ENCODE results near the gene RIMBP3B. TPM values are rescaled to one million over a fixed set of nuclear protein-coding genes. Genes with fewer than 3 reads are reported as not detected.
"Not testable (repeated sequence)": the region's sequence is repeated elsewhere in the genome, so short reads cannot be mapped to it uniquely, and the experiment has no call there.

The RIMBP3B gene
- total RNA-seq, 1 experiment from 2014 or later = not detected

GRCh38 chr22:21375880-21376279 lies 7.7 kb upstream of the RIMBP3B start:
- CTCF ChIA-PET; H3K27me3 Mint-ChIP-seq (ENCODE audit: insufficient read depth, unreplicated experiment); H3K9me3 Mint-ChIP-seq (ENCODE audit: unreplicated experiment); H3K4me3 Mint-ChIP-seq (ENCODE audit: unreplicated experiment); H3K27ac Mint-ChIP-seq (ENCODE audit: low read depth, unreplicated experiment); H3K4me1 Mint-ChIP-seq (ENCODE audit: insufficient read depth, unreplicated experiment); POLR2A ChIA-PET; BruUV-seq (replicated peaks); H3K36me3 Mint-ChIP-seq (ENCODE audit: insufficient read depth, unreplicated experiment); DNase-seq (ENCODE audit: unreplicated experiment); intact Hi-C loops (cut with micrococcal nuclease): not testable (repeated sequence)

GRCh38 chr22:21384468-21385357 lies 1.2 kb downstream of the RIMBP3B start:
- CTCF ChIA-PET; H3K4me1 Mint-ChIP-seq (ENCODE audit: insufficient read depth, unreplicated experiment); H3K36me3 Mint-ChIP-seq (ENCODE audit: insufficient read depth, unreplicated experiment); H3K9me3 Mint-ChIP-seq (ENCODE audit: unreplicated experiment); DNase-seq (ENCODE audit: unreplicated experiment); POLR2A ChIA-PET; BruUV-seq (replicated peaks); intact Hi-C loops (cut with micrococcal nuclease); H3K4me3 Mint-ChIP-seq (ENCODE audit: unreplicated experiment); H3K27me3 Mint-ChIP-seq (ENCODE audit: insufficient read depth, unreplicated experiment); H3K27ac Mint-ChIP-seq (ENCODE audit: low read depth, unreplicated experiment): not testable (repeated sequence)

GRCh38 chr22:21389480-21389879 lies 5.9 kb downstream of the RIMBP3B start:
- BruUV-seq (replicated peaks); intact Hi-C loops (cut with micrococcal nuclease); H3K4me1 Mint-ChIP-seq (ENCODE audit: insufficient read depth, unreplicated experiment); DNase-seq (ENCODE audit: unreplicated experiment); H3K9me3 Mint-ChIP-seq (ENCODE audit: unreplicated experiment); H3K4me3 Mint-ChIP-seq (ENCODE audit: unreplicated experiment); CTCF ChIA-PET; POLR2A ChIA-PET; H3K27me3 Mint-ChIP-seq (ENCODE audit: insufficient read depth, unreplicated experiment); H3K36me3 Mint-ChIP-seq (ENCODE audit: insufficient read depth, unreplicated experiment); H3K27ac Mint-ChIP-seq (ENCODE audit: low read depth, unreplicated experiment): not testable (repeated sequence)

GRCh38 chr22:21390013-21390412 lies 6.5 kb downstream of the RIMBP3B start:
- DNase-seq (ENCODE audit: unreplicated experiment); POLR2A ChIA-PET; H3K9me3 Mint-ChIP-seq (ENCODE audit: unreplicated experiment); H3K27me3 Mint-ChIP-seq (ENCODE audit: insufficient read depth, unreplicated experiment); H3K4me3 Mint-ChIP-seq (ENCODE audit: unreplicated experiment); CTCF ChIA-PET; H3K27ac Mint-ChIP-seq (ENCODE audit: low read depth, unreplicated experiment); H3K36me3 Mint-ChIP-seq (ENCODE audit: insufficient read depth, unreplicated experiment); intact Hi-C loops (cut with micrococcal nuclease); H3K4me1 Mint-ChIP-seq (ENCODE audit: insufficient read depth, unreplicated experiment); BruUV-seq (replicated peaks): not testable (repeated sequence)

- BruUV-seq (replicated peaks); H3K36me3 Mint-ChIP-seq (ENCODE audit: insufficient read depth, unreplicated experiment); CTCF ChIA-PET; H3K4me1 Mint-ChIP-seq (ENCODE audit: insufficient read depth, unreplicated experiment); POLR2A ChIA-PET; intact Hi-C loops (cut with micrococcal nuclease); H3K27me3 Mint-ChIP-seq (ENCODE audit: insufficient read depth, unreplicated experiment); H3K27ac Mint-ChIP-seq (ENCODE audit: low read depth, unreplicated experiment); DNase-seq (ENCODE audit: unreplicated experiment); H3K4me3 Mint-ChIP-seq (ENCODE audit: unreplicated experiment); H3K9me3 Mint-ChIP-seq (ENCODE audit: unreplicated experiment): not testable (repeated sequence)
These were observed 11.1 kb downstream of the RIMBP3B start for GRCh38 chr22:21394613-21395012.

GRCh38 chr22:21401197-21401969 lies 17.8 kb downstream of the RIMBP3B start:
- H3K9me3 Mint-ChIP-seq (ENCODE audit: unreplicated experiment); H3K27ac Mint-ChIP-seq (ENCODE audit: low read depth, unreplicated experiment); H3K4me1 Mint-ChIP-seq (ENCODE audit: insufficient read depth, unreplicated experiment); H3K36me3 Mint-ChIP-seq (ENCODE audit: insufficient read depth, unreplicated experiment); H3K27me3 Mint-ChIP-seq (ENCODE audit: insufficient read depth, unreplicated experiment); BruUV-seq (replicated peaks); H3K4me3 Mint-ChIP-seq (ENCODE audit: unreplicated experiment); CTCF ChIA-PET; DNase-seq (ENCODE audit: unreplicated experiment); POLR2A ChIA-PET; intact Hi-C loops (cut with micrococcal nuclease): not testable (repeated sequence)

- DNase-seq (ENCODE audit: unreplicated experiment); H3K27ac Mint-ChIP-seq (ENCODE audit: low read depth, unreplicated experiment); intact Hi-C loops (cut with micrococcal nuclease); H3K9me3 Mint-ChIP-seq (ENCODE audit: unreplicated experiment); H3K36me3 Mint-ChIP-seq (ENCODE audit: insufficient read depth, unreplicated experiment); CTCF ChIA-PET; H3K4me1 Mint-ChIP-seq (ENCODE audit: insufficient read depth, unreplicated experiment); H3K4me3 Mint-ChIP-seq (ENCODE audit: unreplicated experiment); BruUV-seq (replicated peaks); POLR2A ChIA-PET; H3K27me3 Mint-ChIP-seq (ENCODE audit: insufficient read depth, unreplicated experiment): not testable (repeated sequence)
These were observed 19.3 kb downstream of the RIMBP3B start for GRCh38 chr22:21402763-21403314.

- BruUV-seq (replicated peaks); intact Hi-C loops (cut with micrococcal nuclease): not testable (repeated sequence)
These were observed 23.6 kb downstream of the RIMBP3B start for GRCh38 chr22:21407139-21407538.

GRCh38 chr22:21407792-21408191 lies 24.2 kb downstream of the RIMBP3B start:
- H3K36me3 Mint-ChIP-seq (ENCODE audit: insufficient read depth, unreplicated experiment); H3K4me1 Mint-ChIP-seq (ENCODE audit: insufficient read depth, unreplicated experiment); H3K27ac Mint-ChIP-seq (ENCODE audit: low read depth, unreplicated experiment); DNase-seq (ENCODE audit: unreplicated experiment); intact Hi-C loops (cut with micrococcal nuclease); H3K9me3 Mint-ChIP-seq (ENCODE audit: unreplicated experiment); H3K27me3 Mint-ChIP-seq (ENCODE audit: insufficient read depth, unreplicated experiment); CTCF ChIA-PET; BruUV-seq (replicated peaks); H3K4me3 Mint-ChIP-seq (ENCODE audit: unreplicated experiment); POLR2A ChIA-PET: not testable (repeated sequence)

More at GRCh38 chr22:21407139-21407538, 23.6 kb downstream of the RIMBP3B start:
- H3K4me1 Mint-ChIP-seq (ENCODE audit: insufficient read depth, unreplicated experiment); CTCF ChIA-PET; H3K27ac Mint-ChIP-seq (ENCODE audit: low read depth, unreplicated experiment); H3K4me3 Mint-ChIP-seq (ENCODE audit: unreplicated experiment); POLR2A ChIA-PET; H3K36me3 Mint-ChIP-seq (ENCODE audit: insufficient read depth, unreplicated experiment); H3K27me3 Mint-ChIP-seq (ENCODE audit: insufficient read depth, unreplicated experiment); H3K9me3 Mint-ChIP-seq (ENCODE audit: unreplicated experiment); DNase-seq (ENCODE audit: unreplicated experiment): not testable (repeated sequence)
